Smooth muscle cell (in vitro differentiated cells): ENCODE results near the gene ACOXL. TPM values are rescaled to one million over a fixed set of nuclear protein-coding genes. Genes with fewer than 3 reads are reported as not detected.

Source experiments
- DNase-seq: peaks from one replicate; lab custom pipeline; 2025; ENCODE audit not compliant: unreplicated experiment; lab: John Stamatoyannopoulos, UW
- H2AFZ ChIP-seq: fragments of 200-600 bp; sonication (generic); 2 replicates; pipeline ENCODE4 v1.6.0; 2016; ENCODE audit warnings: antibody characterized with exemption, low read depth, mild to moderate bottlenecking
- H3F3A ChIP-seq: fragments of 200-600 bp; sonication (generic); 2 replicates; pipeline ENCODE4 v1.6.0; 2017; ENCODE audit warnings: antibody characterized with exemption, low read depth
- H3K27ac ChIP-seq: fragments of 200-600 bp; sonication (generic); 2 replicates; pipeline ENCODE4 v1.5.1; 2016; ENCODE audit warnings: low read depth, mild to moderate bottlenecking
- H3K27me3 ChIP-seq: fragments of 200-600 bp; sonication (generic); 2 replicates; pipeline ENCODE4 v1.6.1; 2016; ENCODE audit warnings: low read depth, mild to moderate bottlenecking
- H3K36me3 ChIP-seq: fragments of 200-600 bp; sonication (generic); 2 replicates; pipeline ENCODE4 v1.5.1; 2016; ENCODE audit warnings: low read depth
- H3K4me1 ChIP-seq: fragments of 200-600 bp; sonication (generic); 2 replicates; pipeline ENCODE4 v1.5.1; 2016; ENCODE audit warnings: low read depth
- H3K4me2 ChIP-seq: fragments of 200-600 bp; sonication (generic); 2 replicates; pipeline ENCODE4 v1.6.0; 2016; ENCODE audit warnings: mild to moderate bottlenecking
- H3K4me3 ChIP-seq: fragments of 200-600 bp; sonication (generic); 2 replicates; pipeline ENCODE4 v1.5.1; 2016; ENCODE audit warnings: mild to moderate bottlenecking
- H3K79me2 ChIP-seq: fragments of 200-600 bp; sonication (generic); 2 replicates; pipeline ENCODE4 v1.6.0; 2016; ENCODE audit warnings: low read depth, mild to moderate bottlenecking
- H3K9ac ChIP-seq: fragments of 200-600 bp; sonication (generic); 2 replicates; pipeline ENCODE4 v1.6.0; 2016; ENCODE audit warnings: low read depth
- H3K9me3 ChIP-seq: fragments of 200-600 bp; sonication (generic); replicated peaks from 2 replicates; pipeline ENCODE4 v1.5.1; 2016; ENCODE audit warnings: low read depth
- H4K20me1 ChIP-seq: fragments of 200-600 bp; sonication (generic); 2 replicates; pipeline ENCODE4 v1.6.0; 2016; ENCODE audit warnings: low read depth
- CTCF ChIP-seq: fragments of 200-600 bp; sonication (generic); IDR thresholded peaks from 2 replicates; pipeline ENCODE4 v1.5.1; 2017; ENCODE audit warnings: borderline replicate concordance, mild to moderate bottlenecking, antibody characterized with exemption; ENCODE audit not compliant: insufficient read depth, poor library complexity, severe bottlenecking
- WGBS: methylation state at CpG from one replicate; pipeline ENCODE4 v1.1.7; 2016; ENCODE audit warnings: low lambda C conversion rate; 5-methylcytosine and 5-hydroxymethylcytosine counted together
- polyA plus RNA-seq: library from polyadenylated mRNA; unstranded; fragments of >200 nt; fragmentation: Nextera tagmentation; extraction: Ambion mirVana; gene quantifications from 2 replicates; pipeline ENCODE4 v1.2.1, GENCODE V29; 2016
- total RNA-seq: library from RNA; depleted of rRNA; stranded (reverse); fragments of >200 nt; gene quantifications from 2 replicates; pipeline ENCODE4 v1.2.3, GENCODE V29; 2014

Gene ACOXL
- total and polyA plus RNA-seq, 2 experiments from 2014 or later = not detected

GRCh38 chr2:111049792-111050640 is 317.6 kb downstream of the ACOXL start:
- Histone ChIP-seq H2AFZ (no peak overlapping the region), H3K9me3 (no peaks in the 10 kb centered on the region), H3F3A (no peaks in the 10 kb centered on the region), H3K27ac (no peak overlapping the region), H3K36me3 (no peaks in the 10 kb centered on the region), H3K4me3 (no peak overlapping the region), H3K4me1 (peaks cover 10% of the 10 kb centered on the region), H4K20me1 (no peaks in the 10 kb centered on the region), H3K27me3 (peaks cover 11% of the 10 kb centered on the region), H3K9ac (no peak overlapping the region), H3K79me2 (no peaks in the 10 kb centered on the region), H3K4me2 (no peak overlapping the region)
- TF ChIP-seq CTCF = no peak
- no peak for DNase-seq
- 94% methylated on average over 8 of the region's 8 CpGs for WGBS

DNA sequence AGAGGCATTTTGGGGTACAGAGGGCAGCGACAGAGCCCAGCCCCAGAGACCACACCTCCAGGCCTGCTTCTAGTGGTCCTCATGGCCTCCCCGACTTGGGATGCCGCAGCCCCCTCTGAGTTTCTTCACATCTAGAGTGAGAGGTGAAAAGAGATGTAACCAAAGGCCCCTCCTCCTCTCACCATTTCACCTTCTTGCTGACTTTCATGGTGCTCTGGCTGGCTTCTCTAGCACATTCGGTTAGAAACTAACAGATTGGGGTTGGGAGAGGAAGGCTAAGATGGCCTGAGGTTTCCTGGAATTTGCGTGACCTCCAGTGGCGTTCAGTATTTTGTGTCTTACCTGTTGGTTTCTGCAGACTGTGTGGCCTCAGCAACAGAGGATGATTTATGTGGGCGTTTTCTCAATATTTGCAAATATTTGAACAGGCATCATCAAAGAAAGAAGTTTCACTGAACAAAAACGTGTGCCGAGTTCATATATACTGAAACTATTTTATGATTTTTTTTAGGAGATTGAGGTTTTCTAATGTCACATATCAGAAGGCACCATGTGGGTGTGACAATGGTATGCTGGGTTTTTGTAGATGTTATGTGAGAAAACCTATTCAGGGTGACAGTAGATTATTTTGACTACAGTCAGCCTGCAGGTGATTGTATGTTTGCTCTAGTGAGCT is 318.5 kb downstream of the ACOXL start:
- no peak overlapping the region for H2AFZ ChIP-seq
- H3K27me3 ChIP-seq = peaks cover 19% of the 10 kb centered on the region
- no peaks in the 10 kb centered on the region for H3K79me2 ChIP-seq
- no peak overlapping the region for H3K4me2 ChIP-seq
- no peak for DNase-seq
- H3K9me3 ChIP-seq = no peaks in the 10 kb centered on the region
- H3K4me1 ChIP-seq = peaks cover 16% of the 10 kb centered on the region
- no peak overlapping the region for H3K27ac ChIP-seq
- TF ChIP-seq CTCF = no peak
- no peaks in the 10 kb centered on the region for H3K36me3 ChIP-seq
- no peaks in the 10 kb centered on the region for H3F3A ChIP-seq
- H4K20me1 ChIP-seq = no peaks in the 10 kb centered on the region
- 93% methylated on average over 9 of the region's 9 CpGs for WGBS
- H3K4me3 ChIP-seq = no peak overlapping the region
- H3K9ac ChIP-seq = no peak overlapping the region

DNA sequence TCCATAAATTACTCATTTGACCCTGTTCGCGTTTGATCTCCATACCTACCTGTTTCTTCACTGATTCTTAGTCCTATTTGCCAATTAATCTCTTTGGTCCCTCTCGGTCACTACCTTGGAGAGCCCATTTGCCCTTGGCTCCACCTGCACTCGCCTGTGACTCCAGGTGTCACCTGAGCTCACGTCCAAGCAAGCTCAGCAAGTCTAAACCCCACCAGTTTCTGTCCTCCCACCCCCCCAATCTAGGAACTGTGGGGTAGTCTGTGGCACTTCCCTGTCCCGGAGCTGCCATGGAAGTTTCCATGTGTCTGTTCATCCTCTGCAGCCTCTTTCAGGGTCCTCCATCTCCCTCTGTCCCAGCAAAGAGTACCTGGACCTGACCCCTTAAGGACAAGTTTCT is 320.2 kb downstream of the ACOXL start:
- no peak overlapping the region for H3K9ac ChIP-seq
- no peak for DNase-seq
- TF ChIP-seq CTCF = no peak
- peaks cover 16% of the 10 kb centered on the region for H3K4me1 ChIP-seq
- H2AFZ ChIP-seq = no peak overlapping the region
- H3K79me2 ChIP-seq = no peaks in the 10 kb centered on the region
- 89% methylated on average over 6 of the region's 6 CpGs for WGBS
- no peaks in the 10 kb centered on the region for H3F3A ChIP-seq
- no peak overlapping the region for H3K4me2 ChIP-seq
- H3K9me3 ChIP-seq = no peaks in the 10 kb centered on the region
- no peaks in the 10 kb centered on the region for H3K36me3 ChIP-seq
- peaks cover 22% of the 10 kb centered on the region for H3K27me3 ChIP-seq
- no peak overlapping the region for H3K4me3 ChIP-seq
- H3K27ac ChIP-seq = no peak overlapping the region
- no peaks in the 10 kb centered on the region for H4K20me1 ChIP-seq
